SH-SY5Y (cell line): ENCODE measurements around the gene POU6F2.

Experiments used
- GATA2 ChIP-seq: IDR thresholded peaks from 2 replicates; pipeline ENCODE4 v1.6.1; 2011; ENCODE audit warnings: mild to moderate bottlenecking, low read depth, low read length
- GATA3 ChIP-seq: IDR thresholded peaks from 2 replicates; pipeline ENCODE4 v1.6.1; 2011; ENCODE audit warnings: low read depth, mild to moderate bottlenecking, low read length, moderate library complexity

DNA sequence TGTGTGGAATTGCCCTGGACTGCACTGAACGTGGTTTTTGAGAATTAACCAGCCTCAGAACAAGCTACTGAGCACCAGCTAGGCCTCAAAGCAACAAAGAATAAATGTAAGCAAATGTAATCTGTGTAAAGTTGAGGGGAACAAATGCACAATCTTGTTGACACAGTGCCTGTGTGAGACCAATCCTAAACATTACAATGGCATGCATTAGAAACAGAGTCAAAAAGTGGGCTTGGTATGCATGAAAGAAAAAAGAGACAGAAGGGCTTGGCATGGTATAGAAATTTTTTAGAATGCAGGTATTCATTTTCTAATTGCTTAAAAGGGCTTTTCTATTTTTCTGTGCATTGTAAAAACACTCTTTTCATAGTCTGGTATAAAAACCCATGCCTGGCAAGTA, 224.3 kb downstream of the POU6F2 start:
- TF ChIP-seq GATA3 (no peak), GATA2 (no peak)
